HG02938 (cell line): Measurements from ENCODE around the gene ELOVL5.
A peak's percentile ranks its signal among the peaks of the same experiment; 100 is the strongest.

Experiments used
- ATAC-seq: cut with Tn5 transposase; IDR thresholded peaks from one replicate; pipeline ENCODE4 v1.9.1; 2021; ENCODE audit warnings: mild to moderate bottlenecking, moderate library complexity; ENCODE audit not compliant: unreplicated experiment

Gene ELOVL5

DNA sequence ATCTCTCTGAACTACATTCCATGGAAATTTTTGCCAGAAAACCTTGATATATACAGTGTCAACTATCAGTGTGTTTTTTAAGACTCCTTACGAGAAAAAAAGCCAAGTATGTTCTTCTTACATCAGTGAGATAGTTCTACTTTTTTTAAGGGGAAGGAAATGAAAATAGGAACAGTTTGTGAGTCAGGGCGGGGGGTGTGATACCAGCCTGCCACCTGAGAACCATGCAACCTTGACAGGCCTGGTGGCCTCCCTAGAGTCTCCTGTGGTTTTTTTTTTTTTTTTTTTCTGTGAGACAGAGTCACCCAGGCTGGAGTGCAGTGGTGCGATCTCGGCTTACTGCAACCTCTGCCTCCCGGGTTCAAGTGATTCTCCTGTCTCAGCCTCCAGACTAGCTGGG is 103.8 kb downstream of the ELOVL5 start:
- ATAC-seq: peak; percentile 69

DNA sequence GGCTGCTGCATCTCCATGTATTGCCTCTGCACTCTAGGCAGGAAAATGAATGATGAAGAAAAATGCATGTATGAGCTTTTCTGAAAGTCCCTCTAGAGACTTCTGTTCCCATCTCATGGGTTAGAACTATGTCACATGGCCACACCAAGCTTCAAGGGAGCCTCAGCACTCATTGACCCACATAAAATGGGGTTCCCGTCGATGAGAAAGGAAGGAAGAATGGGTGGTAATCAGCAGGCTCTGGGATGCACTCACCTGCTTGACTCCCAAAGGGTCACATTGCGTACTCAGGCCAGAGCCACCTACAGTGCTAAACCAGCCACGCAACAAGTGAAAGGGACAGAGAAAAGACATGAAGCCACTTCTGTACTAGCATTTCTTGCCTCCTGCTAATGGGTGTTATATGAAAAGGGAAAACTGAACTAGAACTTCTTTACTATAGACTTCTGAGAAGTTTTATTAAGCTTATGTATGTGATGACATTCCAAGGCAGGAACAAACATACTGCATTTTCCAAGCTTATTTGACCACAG is 104.3 kb downstream of the ELOVL5 start:
- no peak for ATAC-seq

DNA sequence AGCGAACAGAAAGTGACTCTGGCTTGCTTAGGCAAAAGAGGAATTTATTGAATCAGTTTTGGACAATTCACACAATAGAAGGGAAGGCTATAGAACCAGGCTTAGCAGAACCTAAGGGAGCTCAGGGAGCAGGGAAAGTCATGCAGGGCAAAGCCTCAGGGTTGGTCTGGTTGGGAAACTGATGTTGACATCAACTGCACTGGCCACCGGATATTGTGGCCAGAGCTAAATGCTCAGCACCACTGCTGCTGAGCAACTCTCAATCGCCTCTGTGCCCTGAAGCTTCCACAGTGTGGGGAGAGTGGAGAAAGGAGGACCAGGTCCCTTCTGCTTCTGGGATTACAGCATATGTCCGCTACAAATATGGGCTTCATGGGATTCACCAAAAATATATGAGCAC is 106.8 kb downstream of the ELOVL5 start:
- no peak for ATAC-seq

DNA sequence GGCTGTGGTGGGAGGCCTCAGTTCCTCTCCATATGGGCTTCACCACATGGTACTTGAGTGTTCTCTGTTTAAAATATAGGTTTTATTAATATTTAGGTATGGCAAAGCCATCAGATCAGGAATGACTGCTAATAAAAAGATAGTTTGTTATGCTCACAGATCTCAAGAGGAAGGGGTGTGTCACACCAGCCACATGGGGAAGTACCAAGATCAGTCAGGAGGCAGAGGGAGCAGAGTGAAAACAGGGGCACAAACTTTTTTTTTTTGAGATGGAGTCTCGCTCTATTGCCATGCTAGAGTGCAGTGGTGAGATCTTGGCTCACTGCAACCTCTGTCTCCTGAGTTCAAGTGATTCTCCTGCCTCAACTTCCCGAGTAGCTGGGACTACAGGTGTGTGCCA is 108.0 kb downstream of the ELOVL5 start:
- ATAC-seq: no peak

DNA sequence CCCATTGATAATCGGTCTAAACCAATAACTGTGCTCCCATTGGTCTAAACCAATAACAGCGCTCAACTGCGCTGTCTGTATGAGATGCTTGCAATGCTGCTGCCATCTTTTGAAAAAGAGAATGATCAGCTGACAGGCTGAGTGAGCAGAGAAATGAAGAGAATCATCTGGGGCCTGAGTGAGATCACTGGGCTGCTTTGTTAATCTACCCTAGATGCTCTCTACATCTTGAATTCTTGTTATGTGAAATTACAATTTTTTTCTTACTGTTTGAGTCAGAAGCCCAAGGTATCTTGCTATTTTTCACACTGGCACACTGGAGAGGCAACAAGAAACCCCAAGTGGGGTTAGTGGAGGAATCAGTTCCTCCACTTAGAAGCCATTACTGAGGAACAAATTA is 108.6 kb downstream of the ELOVL5 start:
- ATAC-seq: no peak

DNA sequence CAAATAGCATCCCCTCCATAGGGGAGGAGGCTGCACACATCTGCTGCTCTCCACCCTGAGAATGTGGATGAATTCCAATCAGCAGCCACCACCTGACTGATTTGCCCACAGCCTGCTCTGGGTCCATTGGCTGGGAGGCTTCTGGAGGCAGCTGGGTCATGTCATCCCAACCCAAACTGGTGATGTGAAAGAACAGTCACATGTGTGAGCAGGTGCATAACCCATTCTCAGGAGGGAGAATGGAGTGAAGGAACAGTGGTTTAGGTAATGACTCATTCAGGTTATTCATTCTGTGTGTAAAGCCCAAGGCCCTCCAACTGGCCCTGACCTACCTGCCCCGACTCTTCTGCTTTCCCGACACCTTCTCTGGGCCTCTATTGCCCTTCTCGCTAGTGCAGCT is 109.2 kb downstream of the ELOVL5 start:
- peak; percentile 85 for ATAC-seq

DNA sequence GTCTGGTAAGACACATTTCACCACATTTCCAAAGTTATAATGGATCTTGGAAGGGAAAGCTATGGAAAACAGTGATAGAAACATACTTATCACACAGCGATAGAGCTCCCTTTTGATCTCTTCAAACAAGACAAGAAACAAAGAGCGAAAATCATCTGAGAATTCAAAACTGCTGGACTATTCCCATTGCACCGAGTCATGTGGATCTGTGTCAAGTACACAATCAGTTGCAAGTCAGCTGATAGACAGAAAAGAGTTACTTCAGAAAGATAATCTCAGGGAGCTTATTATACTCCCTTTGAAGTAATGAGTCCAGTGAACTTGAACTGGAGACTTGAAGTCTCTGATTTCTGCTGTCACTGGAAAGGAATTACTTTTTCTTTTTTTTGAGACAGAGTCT is 110.4 kb downstream of the ELOVL5 start:
- no peak for ATAC-seq

DNA sequence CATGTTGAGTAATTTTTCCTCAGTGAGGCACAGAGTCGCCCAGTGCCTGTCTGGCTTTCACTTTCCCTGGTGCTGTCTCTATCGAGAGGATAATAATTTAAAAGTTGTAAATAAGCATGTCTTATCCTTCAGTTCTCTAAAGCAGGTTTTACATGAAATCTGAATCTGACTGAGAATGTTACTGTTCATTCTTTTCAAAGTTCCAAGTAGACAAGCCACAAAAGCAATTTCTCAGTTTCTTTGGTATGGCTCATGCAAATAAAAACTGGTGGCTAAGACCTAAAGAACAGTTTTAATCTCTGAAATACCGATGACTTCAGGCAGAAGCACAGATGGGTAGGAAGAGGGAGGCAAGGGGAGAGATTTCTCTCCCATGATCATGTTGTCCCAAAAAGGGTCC is 112.5 kb downstream of the ELOVL5 start:
- ATAC-seq: peak; percentile 35

DNA sequence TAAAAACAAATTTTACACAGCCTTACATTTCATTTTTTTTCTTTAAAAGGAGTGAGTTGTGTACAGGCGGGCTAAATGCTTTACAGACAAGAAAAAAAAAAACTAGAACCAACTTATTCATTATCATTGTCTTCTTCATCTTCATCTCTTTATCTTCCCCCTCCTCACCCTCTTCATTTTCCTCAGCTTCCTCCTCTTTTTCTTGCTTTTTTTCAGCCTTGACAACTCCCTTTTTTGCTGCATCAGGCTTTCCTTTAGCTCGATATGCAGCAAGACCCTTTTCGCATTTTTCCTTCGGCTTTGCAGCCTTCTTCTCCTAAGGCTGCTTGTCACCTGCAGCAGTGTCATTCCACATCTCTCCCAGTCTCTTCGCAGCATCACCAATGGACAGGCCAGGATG is 113.2 kb downstream of the ELOVL5 start:
- ATAC-seq: no peak

DNA sequence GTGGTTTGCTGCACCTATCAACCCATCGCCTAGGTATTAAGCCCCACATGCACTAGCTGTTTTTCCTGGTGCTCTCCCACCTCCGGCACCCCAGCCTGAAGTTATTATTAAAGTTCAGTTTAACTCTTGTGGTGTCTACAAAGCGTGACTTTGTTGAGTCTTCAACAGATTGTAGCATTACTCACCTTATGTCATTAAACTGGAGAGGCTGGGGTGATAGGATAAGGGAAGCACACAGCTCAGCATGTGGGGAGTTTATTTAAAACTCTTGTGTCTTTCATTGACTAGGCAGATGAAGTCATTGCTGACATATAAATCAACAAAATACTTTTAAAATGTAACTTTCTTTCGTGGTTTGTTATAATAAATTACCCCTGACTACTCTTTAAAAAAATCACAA is 115.4 kb downstream of the ELOVL5 start:
- ATAC-seq: no peak

DNA sequence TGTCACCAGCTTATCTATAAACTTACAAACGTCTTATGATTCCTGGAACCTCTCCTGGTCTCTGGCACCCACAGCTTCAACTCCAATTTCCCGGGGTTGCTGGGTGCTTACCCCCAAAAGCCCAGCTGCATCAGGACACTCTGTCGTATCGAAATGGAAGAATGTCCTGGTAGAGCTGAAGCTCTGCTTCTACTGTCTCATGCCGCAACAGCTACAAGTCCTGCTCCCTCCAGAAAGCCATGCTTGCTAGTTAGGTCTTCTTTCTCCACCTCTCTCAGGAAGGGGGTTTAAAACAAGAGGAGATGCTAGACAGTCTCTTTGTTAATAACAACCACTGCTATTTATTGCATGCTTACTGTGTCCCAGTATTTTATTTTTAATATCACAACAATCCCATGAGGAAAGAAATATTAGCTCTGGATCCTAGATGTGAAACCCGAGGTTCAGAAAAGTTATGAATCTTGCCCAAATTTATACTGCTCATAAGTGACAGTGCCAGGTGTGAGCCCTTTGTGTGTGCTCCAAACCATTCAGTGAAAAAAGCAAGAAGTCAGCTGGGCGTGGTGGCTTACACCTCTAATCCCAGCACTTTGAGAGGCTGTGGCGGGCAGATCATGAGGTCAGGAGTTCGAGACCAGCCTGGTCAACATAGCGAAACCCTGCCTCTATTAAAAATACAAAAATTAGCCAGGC is 117.8 kb downstream of the ELOVL5 start:
- no peak for ATAC-seq

DNA sequence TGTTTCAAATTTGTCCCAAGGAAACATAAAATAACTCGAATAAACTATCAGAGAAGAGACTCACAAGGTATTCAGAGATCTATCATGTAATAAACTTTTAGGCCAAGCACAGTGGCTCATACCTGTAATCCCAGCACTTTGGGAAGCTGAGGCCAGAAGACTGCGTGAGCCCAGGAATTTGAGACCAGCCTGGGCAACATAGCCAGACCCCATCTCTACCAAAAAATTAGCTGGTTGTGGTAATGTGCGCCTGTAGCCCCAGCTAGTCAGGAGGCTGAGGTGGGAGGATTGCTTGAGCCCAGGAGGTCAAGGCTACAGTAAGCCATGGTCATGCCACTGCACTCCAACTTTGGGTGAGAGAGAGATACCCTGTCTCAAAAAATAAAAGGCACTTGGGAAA is 120.9 kb downstream of the ELOVL5 start:
- no peak for ATAC-seq

DNA sequence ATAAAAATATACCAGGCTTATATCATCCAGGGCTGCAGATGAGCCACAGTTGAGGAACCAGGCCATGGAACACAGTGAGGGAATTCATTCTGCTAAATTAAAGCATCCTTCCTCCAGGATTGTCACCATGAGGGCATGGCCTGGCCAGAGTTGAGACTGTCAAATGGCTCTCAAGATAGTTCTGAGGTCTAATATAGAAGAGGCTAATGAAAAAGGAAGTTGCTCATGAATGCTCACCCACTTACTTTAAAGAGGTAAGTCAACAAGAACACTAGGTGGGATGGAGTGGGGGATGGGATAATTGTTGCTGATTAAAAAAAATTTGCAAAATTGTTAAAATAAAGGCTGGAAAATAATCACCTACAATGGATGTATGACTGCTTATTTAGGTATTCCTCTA is 128.1 kb downstream of the ELOVL5 start:
- ATAC-seq: no peak
